Smooth muscle cell (in vitro differentiated cells): ENCODE results near the gene IGF2BP2. TPM values are rescaled to one million over a fixed set of nuclear protein-coding genes. Genes with fewer than 3 reads are reported as not detected.

ENCODE experiments used
- DNase-seq: peaks from one replicate; lab custom pipeline; 2025; ENCODE audit not compliant: unreplicated experiment; lab: John Stamatoyannopoulos, UW
- H2AFZ ChIP-seq: fragments of 200-600 bp; sonication (generic); 2 replicates; pipeline ENCODE4 v1.6.0; 2016; ENCODE audit warnings: antibody characterized with exemption, low read depth, mild to moderate bottlenecking
- H3F3A ChIP-seq: fragments of 200-600 bp; sonication (generic); 2 replicates; pipeline ENCODE4 v1.6.0; 2017; ENCODE audit warnings: antibody characterized with exemption, low read depth
- H3K27ac ChIP-seq: fragments of 200-600 bp; sonication (generic); 2 replicates; pipeline ENCODE4 v1.5.1; 2016; ENCODE audit warnings: low read depth, mild to moderate bottlenecking
- H3K27me3 ChIP-seq: fragments of 200-600 bp; sonication (generic); 2 replicates; pipeline ENCODE4 v1.6.1; 2016; ENCODE audit warnings: low read depth, mild to moderate bottlenecking
- H3K36me3 ChIP-seq: fragments of 200-600 bp; sonication (generic); 2 replicates; pipeline ENCODE4 v1.5.1; 2016; ENCODE audit warnings: low read depth
- H3K4me1 ChIP-seq: fragments of 200-600 bp; sonication (generic); 2 replicates; pipeline ENCODE4 v1.5.1; 2016; ENCODE audit warnings: low read depth
- H3K4me2 ChIP-seq: fragments of 200-600 bp; sonication (generic); 2 replicates; pipeline ENCODE4 v1.6.0; 2016; ENCODE audit warnings: mild to moderate bottlenecking
- H3K4me3 ChIP-seq: fragments of 200-600 bp; sonication (generic); 2 replicates; pipeline ENCODE4 v1.5.1; 2016; ENCODE audit warnings: mild to moderate bottlenecking
- H3K79me2 ChIP-seq: fragments of 200-600 bp; sonication (generic); 2 replicates; pipeline ENCODE4 v1.6.0; 2016; ENCODE audit warnings: low read depth, mild to moderate bottlenecking
- H3K9ac ChIP-seq: fragments of 200-600 bp; sonication (generic); 2 replicates; pipeline ENCODE4 v1.6.0; 2016; ENCODE audit warnings: low read depth
- H3K9me3 ChIP-seq: fragments of 200-600 bp; sonication (generic); replicated peaks from 2 replicates; pipeline ENCODE4 v1.5.1; 2016; ENCODE audit warnings: low read depth
- H4K20me1 ChIP-seq: fragments of 200-600 bp; sonication (generic); 2 replicates; pipeline ENCODE4 v1.6.0; 2016; ENCODE audit warnings: low read depth
- WGBS: methylation state at CpG from one replicate; pipeline ENCODE4 v1.1.7; 2016; ENCODE audit warnings: low lambda C conversion rate; 5-methylcytosine and 5-hydroxymethylcytosine counted together
- polyA plus RNA-seq: library from polyadenylated mRNA; unstranded; fragments of >200 nt; fragmentation: Nextera tagmentation; extraction: Ambion mirVana; gene quantifications from 2 replicates; pipeline ENCODE4 v1.2.1, GENCODE V29; 2016
- total RNA-seq: library from RNA; depleted of rRNA; stranded (reverse); fragments of >200 nt; gene quantifications from 2 replicates; pipeline ENCODE4 v1.2.3, GENCODE V29; 2014
- TF ChIP-seq, protein P1 (sequence below): fragments of 200-600 bp; sonication (generic); IDR thresholded peaks from 2 replicates; pipeline ENCODE4 v1.5.1; 2017; ENCODE audit warnings: borderline replicate concordance, mild to moderate bottlenecking, antibody characterized with exemption; ENCODE audit not compliant: insufficient read depth, poor library complexity, severe bottlenecking

The IGF2BP2 gene
- total and polyA plus RNA-seq, 2 experiments from 2014 or later = 59.2 to 80.6 TPM

DNA sequence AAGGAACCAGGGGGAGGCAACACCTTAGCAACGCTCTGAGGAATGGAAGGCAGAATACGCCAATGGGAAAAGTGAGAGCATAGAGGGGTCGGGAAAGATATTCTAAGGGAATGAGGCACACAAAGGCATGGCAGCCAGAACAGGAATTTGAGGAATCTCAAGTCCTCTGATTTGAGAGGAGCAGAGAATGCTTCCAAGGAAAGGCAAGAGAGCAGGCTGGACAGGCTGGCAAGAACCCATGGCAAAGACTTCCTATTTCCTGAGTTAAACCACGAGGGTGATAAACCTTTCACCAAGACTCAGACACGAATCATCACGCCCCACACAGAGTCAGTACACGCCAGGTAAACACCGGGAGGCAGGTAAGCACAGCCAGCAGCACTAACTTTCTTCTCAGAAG is 109.8 kb downstream of the IGF2BP2 start:
- no peak for DNase-seq
- H3K4me1 ChIP-seq = peaks cover 47% of the 10 kb centered on the region
- TF ChIP-seq, protein P1, sequence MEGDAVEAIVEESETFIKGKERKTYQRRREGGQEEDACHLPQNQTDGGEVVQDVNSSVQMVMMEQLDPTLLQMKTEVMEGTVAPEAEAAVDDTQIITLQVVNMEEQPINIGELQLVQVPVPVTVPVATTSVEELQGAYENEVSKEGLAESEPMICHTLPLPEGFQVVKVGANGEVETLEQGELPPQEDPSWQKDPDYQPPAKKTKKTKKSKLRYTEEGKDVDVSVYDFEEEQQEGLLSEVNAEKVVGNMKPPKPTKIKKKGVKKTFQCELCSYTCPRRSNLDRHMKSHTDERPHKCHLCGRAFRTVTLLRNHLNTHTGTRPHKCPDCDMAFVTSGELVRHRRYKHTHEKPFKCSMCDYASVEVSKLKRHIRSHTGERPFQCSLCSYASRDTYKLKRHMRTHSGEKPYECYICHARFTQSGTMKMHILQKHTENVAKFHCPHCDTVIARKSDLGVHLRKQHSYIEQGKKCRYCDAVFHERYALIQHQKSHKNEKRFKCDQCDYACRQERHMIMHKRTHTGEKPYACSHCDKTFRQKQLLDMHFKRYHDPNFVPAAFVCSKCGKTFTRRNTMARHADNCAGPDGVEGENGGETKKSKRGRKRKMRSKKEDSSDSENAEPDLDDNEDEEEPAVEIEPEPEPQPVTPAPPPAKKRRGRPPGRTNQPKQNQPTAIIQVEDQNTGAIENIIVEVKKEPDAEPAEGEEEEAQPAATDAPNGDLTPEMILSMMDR = no peak
- peak overlapping the region; percentile 90 for H3K27ac ChIP-seq
- no peak overlapping the region for H3K9ac ChIP-seq
- no peak overlapping the region for H3K4me3 ChIP-seq
- no peaks in the 10 kb centered on the region for H3K9me3 ChIP-seq
- WGBS = 39% methylated on average over 8 of the region's 8 CpGs
- no peak overlapping the region for H2AFZ ChIP-seq
- peaks cover 17% of the 10 kb centered on the region for H3F3A ChIP-seq
- H4K20me1 ChIP-seq = peaks cover 99% of the 10 kb centered on the region
- H3K36me3 ChIP-seq = no peaks in the 10 kb centered on the region
- peaks cover 85% of the 10 kb centered on the region for H3K79me2 ChIP-seq
- H3K27me3 ChIP-seq = no peaks in the 10 kb centered on the region
- peak overlapping the region; percentile 44 for H3K4me2 ChIP-seq

DNA sequence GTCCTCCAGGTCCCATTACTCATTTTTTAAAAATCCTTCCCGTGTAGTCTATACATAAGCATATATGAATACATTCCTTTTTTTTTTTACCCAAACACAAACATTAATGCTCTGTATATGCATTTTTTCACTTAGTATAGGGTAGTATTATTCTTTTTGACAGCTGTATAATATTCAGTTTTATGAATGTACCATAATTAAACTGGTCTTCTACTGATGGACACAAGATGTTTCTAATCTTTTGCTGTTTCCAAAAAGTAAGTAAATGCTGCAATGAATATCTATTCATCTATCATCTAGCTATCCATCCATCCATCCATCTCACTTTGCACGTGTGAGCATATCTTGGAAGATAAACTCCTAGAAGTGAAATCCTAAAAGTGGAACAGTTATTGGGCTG is 110.8 kb downstream of the IGF2BP2 start:
- H3K4me1 ChIP-seq = peaks cover 47% of the 10 kb centered on the region
- no peaks in the 10 kb centered on the region for H3K36me3 ChIP-seq
- 97% methylated on average over 2 of the region's 2 CpGs for WGBS
- no peak overlapping the region for H3K4me2 ChIP-seq
- peaks cover 85% of the 10 kb centered on the region for H3K79me2 ChIP-seq
- H3F3A ChIP-seq = peaks cover 20% of the 10 kb centered on the region
- H4K20me1 ChIP-seq = peaks cover 99% of the 10 kb centered on the region
- H3K27ac ChIP-seq = no peak overlapping the region
- no peaks in the 10 kb centered on the region for H3K27me3 ChIP-seq
- H3K9ac ChIP-seq = no peak overlapping the region
- no peaks in the 10 kb centered on the region for H3K9me3 ChIP-seq
- H3K4me3 ChIP-seq = no peak overlapping the region
- TF ChIP-seq, protein P1 = no peak
- H2AFZ ChIP-seq = no peak overlapping the region
- DNase-seq = no peak

DNA sequence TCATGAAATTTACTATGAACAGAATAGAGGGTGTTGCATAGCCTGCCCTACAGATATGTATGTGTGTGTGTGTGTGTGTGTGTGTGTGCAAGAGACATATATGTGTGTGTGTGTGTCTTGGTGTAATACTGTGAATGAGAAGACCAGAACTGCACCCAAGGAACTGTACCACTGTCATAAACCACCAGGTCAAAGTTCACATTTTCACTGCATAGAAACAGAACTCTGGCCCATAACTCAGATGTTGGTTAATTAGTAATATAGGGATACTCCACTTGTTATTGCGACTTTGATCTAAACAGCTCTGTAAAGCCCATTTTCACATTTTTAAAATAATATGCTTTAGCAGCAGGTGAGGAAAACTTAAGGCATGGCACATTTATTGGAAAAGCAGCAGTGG is 111.8 kb downstream of the IGF2BP2 start:
- Histone ChIP-seq H3K4me3 (no peak overlapping the region), H3K4me1 (peaks cover 45% of the 10 kb centered on the region), H4K20me1 (peaks cover 100% of the 10 kb centered on the region)

DNA sequence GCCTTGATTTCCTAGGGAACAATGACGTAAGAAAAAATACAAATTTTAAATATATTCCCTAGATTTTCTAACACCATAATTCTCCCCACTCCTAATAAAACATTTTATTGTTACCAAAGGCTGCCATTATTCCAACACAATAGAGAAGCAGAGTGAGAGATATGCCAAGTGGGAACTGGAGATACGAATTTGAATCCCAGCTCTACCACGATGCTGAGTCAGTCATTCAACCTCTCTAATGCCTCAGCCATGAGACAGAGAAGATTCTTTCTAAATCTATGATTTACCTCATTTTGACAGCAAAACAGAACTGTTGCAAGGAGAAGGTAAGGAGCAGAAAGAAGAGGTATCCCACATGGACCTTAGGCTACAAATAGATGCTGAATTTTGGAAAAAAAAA is 112.5 kb downstream of the IGF2BP2 start:
- Histone ChIP-seq H2AFZ (no peak overlapping the region), H3K4me3 (no peak overlapping the region), H3F3A (peaks cover 16% of the 10 kb centered on the region), H3K36me3 (no peaks in the 10 kb centered on the region), H3K79me2 (peaks cover 96% of the 10 kb centered on the region), H3K4me2 (no peak overlapping the region), H3K27me3 (no peaks in the 10 kb centered on the region), H3K9ac (no peak overlapping the region), H3K27ac (peak overlapping the region; percentile 17), H3K9me3 (no peaks in the 10 kb centered on the region), H3K4me1 (peaks cover 38% of the 10 kb centered on the region), H4K20me1 (peaks cover 100% of the 10 kb centered on the region)
- DNase-seq = no peak
- TF ChIP-seq, protein P1 = no peak
- WGBS = 48% methylated on average over 3 of the region's 3 CpGs

More for the DNA sequence above, 111.8 kb downstream of the IGF2BP2 start:
- peaks cover 21% of the 10 kb centered on the region for H3F3A ChIP-seq
- H3K9ac ChIP-seq = no peak overlapping the region
- WGBS = 100% methylated on average over 1 of the region's 1 CpG
- no peak overlapping the region for H3K4me2 ChIP-seq
- no peak overlapping the region for H3K27ac ChIP-seq
- TF ChIP-seq, protein P1 = no peak
- peaks cover 89% of the 10 kb centered on the region for H3K79me2 ChIP-seq
- no peaks in the 10 kb centered on the region for H3K27me3 ChIP-seq
- no peaks in the 10 kb centered on the region for H3K36me3 ChIP-seq
- H3K9me3 ChIP-seq = no peaks in the 10 kb centered on the region
- no peak for DNase-seq
- H2AFZ ChIP-seq = no peak overlapping the region
